ENCODE results near the gene KDM4C.

DNA sequence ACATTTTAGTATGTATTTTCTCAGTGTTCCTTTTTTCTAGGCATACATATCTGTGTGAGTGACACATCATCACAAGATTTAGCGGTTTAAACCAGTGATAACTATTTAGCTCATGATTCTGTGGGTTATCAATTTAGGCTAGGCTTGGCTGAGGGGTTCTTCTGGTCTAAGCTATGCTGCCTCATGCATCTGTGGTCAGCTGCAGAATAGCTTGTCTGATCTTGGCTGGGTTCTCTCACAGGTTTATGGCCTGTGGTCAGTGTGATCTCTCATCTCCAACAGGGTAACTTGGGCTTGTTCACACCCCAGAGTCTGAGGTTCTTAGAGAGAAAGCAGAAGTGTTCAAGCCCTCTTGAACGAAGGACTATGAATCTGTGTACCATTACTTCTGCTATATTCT is 363.3 kb downstream of the KDM4C start:
- TF ChIP-seq, protein P1, sequence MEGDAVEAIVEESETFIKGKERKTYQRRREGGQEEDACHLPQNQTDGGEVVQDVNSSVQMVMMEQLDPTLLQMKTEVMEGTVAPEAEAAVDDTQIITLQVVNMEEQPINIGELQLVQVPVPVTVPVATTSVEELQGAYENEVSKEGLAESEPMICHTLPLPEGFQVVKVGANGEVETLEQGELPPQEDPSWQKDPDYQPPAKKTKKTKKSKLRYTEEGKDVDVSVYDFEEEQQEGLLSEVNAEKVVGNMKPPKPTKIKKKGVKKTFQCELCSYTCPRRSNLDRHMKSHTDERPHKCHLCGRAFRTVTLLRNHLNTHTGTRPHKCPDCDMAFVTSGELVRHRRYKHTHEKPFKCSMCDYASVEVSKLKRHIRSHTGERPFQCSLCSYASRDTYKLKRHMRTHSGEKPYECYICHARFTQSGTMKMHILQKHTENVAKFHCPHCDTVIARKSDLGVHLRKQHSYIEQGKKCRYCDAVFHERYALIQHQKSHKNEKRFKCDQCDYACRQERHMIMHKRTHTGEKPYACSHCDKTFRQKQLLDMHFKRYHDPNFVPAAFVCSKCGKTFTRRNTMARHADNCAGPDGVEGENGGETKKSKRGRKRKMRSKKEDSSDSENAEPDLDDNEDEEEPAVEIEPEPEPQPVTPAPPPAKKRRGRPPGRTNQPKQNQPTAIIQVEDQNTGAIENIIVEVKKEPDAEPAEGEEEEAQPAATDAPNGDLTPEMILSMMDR (IDR thresholded peaks at IDR 0.05; ENCODE audit: control extremely low read depth in 1 of 3, insufficient read depth in 1 of 3, low read depth in 1 of 3, low read length in 3 of 3) = no peak
- TF ChIP-seq TCF12 (IDR thresholded peaks at IDR 0.05; ENCODE audit: low read depth, low read length) (no peak), CREB1 (IDR thresholded peaks at IDR 0.05) (no peak), TAF1 (IDR thresholded peaks at IDR 0.05; ENCODE audit: low read depth, low read length) (no peak), RAD21 (IDR thresholded peaks at IDR 0.05 in 1 of 2, conservative IDR thresholded peaks at IDR 0.05 in 1 of 2; ENCODE audit: low read depth in 2 of 2, low read length in 2 of 2) (no peak), GABPA (IDR thresholded peaks at IDR 0.05; ENCODE audit: borderline replicate concordance, insufficient read depth, low read length) (no peak), POLR2A (IDR thresholded peaks at IDR 0.05; ENCODE audit: control extremely low read depth in 1 of 2, low read depth in 2 of 2, low read length in 2 of 2) (no peak)
- TF ChIP-seq, protein P2, sequence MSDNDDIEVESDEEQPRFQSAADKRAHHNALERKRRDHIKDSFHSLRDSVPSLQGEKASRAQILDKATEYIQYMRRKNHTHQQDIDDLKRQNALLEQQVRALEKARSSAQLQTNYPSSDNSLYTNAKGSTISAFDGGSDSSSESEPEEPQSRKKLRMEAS (IDR thresholded peaks at IDR 0.05) = no peak

Data from H1 (cell line).